Measurements from ENCODE around the gene GNL3L.
"Not testable (repeated sequence)": the region's sequence is repeated elsewhere in the genome, so short reads cannot be mapped to it uniquely, and the experiment has no call there.

GNL3L gene, protein sequence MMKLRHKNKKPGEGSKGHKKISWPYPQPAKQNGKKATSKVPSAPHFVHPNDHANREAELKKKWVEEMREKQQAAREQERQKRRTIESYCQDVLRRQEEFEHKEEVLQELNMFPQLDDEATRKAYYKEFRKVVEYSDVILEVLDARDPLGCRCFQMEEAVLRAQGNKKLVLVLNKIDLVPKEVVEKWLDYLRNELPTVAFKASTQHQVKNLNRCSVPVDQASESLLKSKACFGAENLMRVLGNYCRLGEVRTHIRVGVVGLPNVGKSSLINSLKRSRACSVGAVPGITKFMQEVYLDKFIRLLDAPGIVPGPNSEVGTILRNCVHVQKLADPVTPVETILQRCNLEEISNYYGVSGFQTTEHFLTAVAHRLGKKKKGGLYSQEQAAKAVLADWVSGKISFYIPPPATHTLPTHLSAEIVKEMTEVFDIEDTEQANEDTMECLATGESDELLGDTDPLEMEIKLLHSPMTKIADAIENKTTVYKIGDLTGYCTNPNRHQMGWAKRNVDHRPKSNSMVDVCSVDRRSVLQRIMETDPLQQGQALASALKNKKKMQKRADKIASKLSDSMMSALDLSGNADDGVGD

DNA sequence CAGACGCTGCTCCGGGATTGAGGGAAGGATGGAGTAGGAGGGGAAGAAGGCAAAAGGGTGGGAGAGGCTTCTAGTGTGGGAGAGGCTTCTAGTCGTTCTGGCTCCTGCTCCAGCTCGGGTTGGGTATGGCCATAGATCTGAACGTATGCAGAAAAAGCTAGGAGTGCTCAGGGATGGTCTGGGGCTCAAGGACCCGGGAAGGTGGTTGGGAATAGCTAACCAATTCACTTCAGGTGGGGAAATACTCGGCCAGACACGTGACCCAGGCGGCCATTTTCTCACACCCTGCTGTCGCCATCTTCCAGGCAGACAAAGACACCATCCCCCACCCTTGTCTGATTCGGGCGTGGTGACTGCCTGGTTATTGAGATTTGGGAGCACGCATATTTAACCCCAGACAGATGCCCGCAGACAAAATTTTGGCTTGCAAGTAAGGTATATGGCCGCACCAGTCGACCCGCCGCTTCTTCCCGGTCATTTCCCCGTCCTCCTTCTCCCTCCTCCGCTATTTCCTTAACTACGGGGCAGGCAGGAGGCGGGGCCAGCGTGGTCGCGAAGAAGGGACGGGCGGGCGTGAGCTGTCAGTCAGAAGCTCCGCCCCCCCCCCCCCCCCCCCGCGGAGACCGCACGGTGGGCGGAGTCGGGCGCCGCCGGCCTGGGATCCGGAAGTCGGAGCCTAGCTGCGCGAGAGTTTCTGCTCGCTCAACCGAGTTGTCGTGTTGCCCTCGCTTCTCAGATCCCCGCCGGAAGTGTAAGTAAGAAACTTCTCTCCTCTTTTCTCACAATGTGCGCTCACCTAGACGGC lies at the start of gene GNL3L:
Gene GNL3L, plus strand, starts transcription at position 668 of the 805 bp plus-strand sequence. CDS start 2,348 bp downstream, outside the sequence.
- peaks cover 33% of the 10 kb centered on the region for H3K4me1 Mint-ChIP-seq (ENCODE audit: low read depth)
- peak within 1 kb of the TSS; percentile 97 for H3K4me3 Mint-ChIP-seq
- H3K36me3 Mint-ChIP-seq = peaks cover 10% of the 10 kb centered on the region
- peaks cover 7% of the 10 kb centered on the region for H3K9me3 Mint-ChIP-seq (ENCODE audit: low read depth)
- H3K27ac Mint-ChIP-seq = peak within 1 kb of the TSS; percentile 96
- no peaks in the 10 kb centered on the region for H3K27me3 Mint-ChIP-seq

DNA sequence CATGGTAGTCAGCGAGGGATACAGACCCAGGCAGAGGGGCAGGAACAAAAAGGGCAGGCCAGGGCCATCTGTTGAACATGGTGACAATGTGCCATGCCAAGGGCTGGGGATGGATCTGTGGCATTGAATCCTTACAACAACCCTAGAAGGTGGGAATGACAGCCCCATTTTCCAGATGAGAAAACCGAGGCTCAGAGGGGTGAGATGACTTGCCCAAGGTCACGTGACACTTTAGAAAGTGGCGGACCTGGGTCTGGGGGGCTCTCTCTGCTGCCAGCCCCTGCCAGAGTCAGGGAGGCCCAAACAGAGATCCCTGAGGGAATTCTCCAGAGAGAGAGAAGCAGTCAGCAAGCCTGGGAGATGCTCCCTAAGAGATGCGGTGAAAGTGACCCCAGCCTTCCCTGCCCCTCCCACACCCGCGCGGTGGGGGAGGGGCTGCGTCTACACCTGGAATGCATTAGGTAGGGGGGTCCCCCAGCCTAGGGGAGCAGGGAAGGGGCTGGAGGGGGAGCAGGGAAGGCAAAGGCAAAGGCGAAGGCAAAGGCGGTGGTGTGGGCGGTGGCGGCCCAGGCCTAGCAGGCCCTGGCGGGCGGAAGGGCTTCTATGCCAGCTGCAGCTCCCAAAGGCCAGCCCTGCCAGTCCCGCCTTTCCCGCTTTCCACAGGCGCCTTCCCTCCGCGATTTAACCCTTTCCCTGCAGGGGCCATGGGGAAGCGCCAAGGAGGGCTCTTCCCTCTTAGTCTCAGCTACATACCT lies 47.0 kb upstream of the GNL3L start:
- Mint-ChIP-seq H3K4me3 (no peak overlapping the region), H3K27me3 (no peaks in the 10 kb centered on the region), H3K36me3 (no peaks in the 10 kb centered on the region), H3K9me3 (ENCODE audit: low read depth) (no peaks in the 10 kb centered on the region), H3K4me1 (ENCODE audit: low read depth) (no peaks in the 10 kb centered on the region), H3K27ac (no peak overlapping the region)

DNA sequence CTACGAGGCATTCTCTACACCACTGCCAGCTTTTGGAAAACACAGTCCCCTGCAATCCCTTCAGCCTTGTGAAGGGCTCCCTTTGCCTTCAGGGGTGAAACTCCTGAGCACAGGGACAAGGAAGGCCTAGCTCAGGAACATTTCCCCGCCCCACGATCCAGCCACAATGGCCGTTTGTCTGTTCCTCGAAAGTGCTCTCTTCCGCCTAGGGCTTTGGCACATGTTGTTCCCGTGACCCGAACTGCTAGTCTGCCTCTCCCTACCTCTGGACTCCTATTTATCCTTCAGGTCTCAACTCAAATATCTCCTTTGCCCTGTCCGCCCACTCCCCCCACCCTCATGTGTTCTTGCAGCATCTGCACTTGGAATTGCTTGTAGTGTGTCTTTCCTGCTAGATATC lies 46.1 kb upstream of the GNL3L start:
- Mint-ChIP-seq H3K9me3 (ENCODE audit: low read depth) (no peaks in the 10 kb centered on the region), H3K27me3 (no peaks in the 10 kb centered on the region), H3K36me3 (no peaks in the 10 kb centered on the region), H3K4me3 (no peak overlapping the region), H3K4me1 (ENCODE audit: low read depth) (no peaks in the 10 kb centered on the region), H3K27ac (no peak overlapping the region)

DNA sequence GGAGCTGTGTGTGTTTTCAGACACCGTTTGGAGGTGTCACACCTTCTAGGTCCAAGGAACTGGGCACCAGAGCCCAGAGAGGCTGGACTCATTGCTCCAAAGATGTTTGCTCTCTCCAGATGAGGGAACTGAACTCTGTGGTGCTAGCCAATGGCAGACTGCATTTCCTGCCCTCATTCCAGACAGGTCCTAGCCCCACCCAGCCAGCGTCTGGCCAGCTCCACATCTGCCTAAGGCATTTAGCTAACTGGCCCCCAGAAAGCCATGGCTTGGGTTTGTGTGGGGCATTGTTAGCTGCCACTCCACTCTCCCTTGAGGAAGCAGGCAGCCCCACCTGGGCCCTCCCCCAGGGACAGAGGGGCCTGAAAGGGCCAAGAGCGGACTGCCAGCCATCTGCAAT lies 45.4 kb upstream of the GNL3L start:
- Mint-ChIP-seq H3K4me3 (no peak overlapping the region), H3K27ac (no peak overlapping the region), H3K36me3 (no peaks in the 10 kb centered on the region), H3K9me3 (ENCODE audit: low read depth) (no peaks in the 10 kb centered on the region), H3K4me1 (ENCODE audit: low read depth) (no peaks in the 10 kb centered on the region), H3K27me3 (no peaks in the 10 kb centered on the region)

DNA sequence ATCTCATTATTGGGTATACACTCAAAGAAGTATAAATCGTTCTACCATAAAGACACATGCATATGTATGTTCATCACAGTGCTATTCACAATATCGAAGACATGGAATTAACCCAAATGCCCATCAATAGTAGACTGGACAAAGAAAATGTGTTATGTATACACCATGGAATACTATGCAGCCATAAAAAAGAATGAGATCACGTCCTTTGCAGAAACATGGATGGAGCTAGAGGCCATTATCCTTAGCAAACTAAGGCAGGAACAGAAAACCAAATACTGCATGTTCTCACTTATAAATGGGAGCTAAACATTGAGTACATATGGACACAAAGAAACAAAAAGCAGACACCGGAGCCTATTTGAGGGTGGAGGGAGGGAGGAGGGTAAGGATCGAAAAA lies 40.2 kb upstream of the GNL3L start:
- H3K4me1 Mint-ChIP-seq (ENCODE audit: low read depth); H3K27ac Mint-ChIP-seq; H3K9me3 Mint-ChIP-seq (ENCODE audit: low read depth); H3K36me3 Mint-ChIP-seq; H3K27me3 Mint-ChIP-seq; H3K4me3 Mint-ChIP-seq: not testable (repeated sequence)

DNA sequence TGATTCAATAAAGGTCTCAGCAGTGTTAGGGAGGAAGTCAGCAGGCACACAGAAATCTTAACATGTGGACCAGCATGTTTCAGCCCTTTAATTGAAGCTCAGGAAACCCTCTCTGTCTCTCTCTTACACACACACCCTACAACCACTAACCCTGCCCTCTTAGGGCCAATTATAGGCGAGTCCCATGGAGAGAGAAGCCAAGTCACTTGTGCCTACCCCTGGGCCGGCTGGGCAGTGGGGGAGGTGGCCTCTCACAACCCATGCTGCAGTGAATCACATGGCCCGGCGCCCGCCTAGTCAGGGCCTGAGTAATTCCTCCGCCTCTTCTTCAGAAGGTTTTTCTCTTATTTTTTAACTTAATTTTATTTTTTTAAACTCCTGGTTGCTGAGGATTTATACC lies 37.7 kb upstream of the GNL3L start:
- Mint-ChIP-seq H3K36me3 (no peaks in the 10 kb centered on the region), H3K27ac (no peak overlapping the region), H3K4me1 (ENCODE audit: low read depth) (peaks cover 7% of the 10 kb centered on the region), H3K9me3 (ENCODE audit: low read depth) (no peaks in the 10 kb centered on the region), H3K27me3 (peaks cover 9% of the 10 kb centered on the region), H3K4me3 (no peak overlapping the region)

DNA sequence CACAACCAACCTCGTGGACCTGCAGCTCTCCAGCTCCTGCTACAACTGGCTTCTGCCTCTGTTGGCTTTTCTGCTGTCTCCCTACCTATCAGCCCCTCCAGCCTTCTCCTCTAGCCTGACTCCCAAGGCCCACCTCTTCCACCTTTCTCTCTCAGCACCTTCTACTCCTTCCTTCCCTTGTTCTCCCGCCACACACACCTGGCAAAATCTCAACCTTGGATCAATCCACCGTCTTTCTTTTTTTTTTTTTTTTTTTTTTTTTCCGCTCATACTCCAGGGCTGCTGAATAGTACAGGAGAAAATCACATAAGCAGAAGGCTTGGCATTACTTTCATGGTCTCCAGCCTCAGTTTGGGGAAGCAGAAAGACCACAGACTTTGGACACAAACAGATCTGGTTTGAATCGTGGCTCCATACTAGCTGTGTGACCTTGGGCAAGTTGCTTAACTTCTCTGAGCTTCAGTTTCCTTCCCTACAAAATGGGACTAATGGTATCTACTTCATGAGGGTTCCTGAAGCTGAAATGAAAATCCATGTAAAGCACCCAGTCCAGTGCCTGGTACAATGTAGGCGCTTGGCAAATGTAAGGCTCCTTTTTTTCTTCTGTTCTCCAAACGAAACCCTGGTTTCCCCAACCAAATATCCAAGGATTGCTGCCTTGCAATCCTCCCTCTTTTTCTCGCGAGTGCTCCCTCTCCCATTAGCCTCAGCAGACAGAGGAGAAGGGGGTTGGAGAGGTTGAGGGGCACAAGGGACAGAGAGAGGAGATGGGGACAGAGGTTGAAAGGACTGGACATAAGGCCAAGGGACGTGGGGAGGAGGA lies 35.6 kb upstream of the GNL3L start:
- H3K36me3 Mint-ChIP-seq = no peaks in the 10 kb centered on the region
- peaks cover 7% of the 10 kb centered on the region for H3K4me1 Mint-ChIP-seq (ENCODE audit: low read depth)
- peak overlapping the region; percentile 73 for H3K4me3 Mint-ChIP-seq
- no peak overlapping the region for H3K27ac Mint-ChIP-seq
- H3K9me3 Mint-ChIP-seq (ENCODE audit: low read depth) = no peaks in the 10 kb centered on the region
- peaks cover 15% of the 10 kb centered on the region for H3K27me3 Mint-ChIP-seq

DNA sequence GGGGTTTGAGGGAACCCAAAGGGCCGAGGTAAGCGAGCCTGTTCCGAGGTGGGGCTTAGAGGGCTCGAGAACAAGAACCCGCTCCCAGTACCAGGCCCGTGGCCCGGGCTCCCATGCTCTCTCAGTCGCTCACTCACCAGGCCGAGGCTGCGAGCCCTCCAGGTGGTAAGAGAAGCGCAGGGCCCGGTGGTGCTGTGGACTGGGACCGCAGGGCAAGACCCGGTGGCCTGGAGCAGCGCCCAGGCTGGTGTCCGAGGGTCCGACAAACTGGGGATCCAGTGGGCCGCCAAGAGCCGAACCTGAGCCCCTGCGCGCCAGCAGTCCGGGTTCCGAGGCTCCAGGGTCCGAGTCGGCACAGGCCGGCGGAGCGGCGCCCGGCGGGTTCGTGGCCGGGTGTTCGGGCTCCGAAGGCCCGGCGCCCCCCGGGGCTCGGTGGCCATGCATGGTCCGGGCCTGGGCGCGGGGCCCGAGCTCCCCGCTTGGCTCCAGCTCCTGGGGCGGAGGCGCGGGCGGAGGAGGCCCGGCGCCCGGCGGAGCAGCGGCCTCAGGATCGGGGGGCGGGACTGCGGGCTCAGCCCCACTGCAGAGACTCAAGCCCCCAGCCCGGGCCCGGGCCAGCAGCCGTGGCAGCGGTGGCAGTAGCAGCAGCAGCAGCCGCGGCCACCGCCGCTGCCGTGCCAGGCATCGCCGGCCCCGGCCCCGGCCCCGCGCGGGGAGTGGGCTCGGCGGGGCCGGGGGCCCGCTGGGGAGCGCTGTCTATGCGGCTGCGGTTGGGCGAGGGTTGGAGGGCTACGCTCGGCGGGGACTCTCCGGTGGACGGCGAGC lies 34.8 kb upstream of the GNL3L start:
- peaks cover 7% of the 10 kb centered on the region for H3K4me1 Mint-ChIP-seq (ENCODE audit: low read depth)
- H3K9me3 Mint-ChIP-seq (ENCODE audit: low read depth) = no peaks in the 10 kb centered on the region
- no peak overlapping the region for H3K27ac Mint-ChIP-seq
- peak overlapping the region; percentile 73 for H3K4me3 Mint-ChIP-seq
- peaks cover 15% of the 10 kb centered on the region for H3K27me3 Mint-ChIP-seq
- H3K36me3 Mint-ChIP-seq = no peaks in the 10 kb centered on the region

DNA sequence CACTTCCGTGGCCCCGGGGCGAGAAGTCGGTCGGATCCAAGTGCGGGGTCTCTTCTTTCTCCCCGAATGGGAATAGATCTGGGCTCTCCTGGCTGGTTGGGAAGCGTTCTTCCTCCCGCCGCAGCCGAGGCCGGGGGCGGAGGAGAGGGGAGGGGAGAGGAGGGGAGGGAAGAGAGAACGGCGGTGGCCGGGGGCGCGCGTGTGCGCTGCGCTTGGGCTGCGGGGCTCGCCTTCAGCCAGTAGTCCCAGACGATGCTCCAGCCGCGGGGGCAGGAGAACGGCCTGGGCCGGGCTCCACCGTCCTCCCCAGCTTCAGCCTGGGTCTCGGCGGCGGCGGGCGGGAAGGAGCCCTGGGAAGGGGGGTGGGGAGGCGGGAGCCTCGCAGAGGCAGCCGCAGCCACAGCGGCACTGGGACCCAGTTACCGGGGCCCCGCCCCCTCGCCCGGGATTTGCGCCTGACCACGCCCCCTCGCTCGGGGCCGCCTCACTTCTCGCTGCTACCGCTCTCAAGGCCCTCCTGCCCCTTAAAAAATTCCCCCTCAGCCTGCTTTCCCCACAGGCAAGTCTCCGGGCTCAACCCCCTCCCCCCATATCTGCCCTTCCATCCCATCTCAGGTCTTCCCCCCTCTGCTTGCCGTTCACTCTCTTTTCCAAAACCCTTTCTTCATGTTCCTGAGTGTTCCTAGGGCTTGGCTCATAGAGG lies 34.1 kb upstream of the GNL3L start, which contains the start of gene FGD1:
Gene FGD1, minus strand, starts transcription at position 421 of the 703 bp plus-strand sequence. CDS start 802 bp downstream, outside the sequence.
- H3K4me3 Mint-ChIP-seq = peak within 1 kb of the TSS; percentile 85
- peaks cover 15% of the 10 kb centered on the region for H3K27me3 Mint-ChIP-seq
- no peak within 1 kb of the TSS for H3K27ac Mint-ChIP-seq
- H3K4me1 Mint-ChIP-seq (ENCODE audit: low read depth) = peaks cover 7% of the 10 kb centered on the region
- no peaks in the 10 kb centered on the region for H3K9me3 Mint-ChIP-seq (ENCODE audit: low read depth)
- H3K36me3 Mint-ChIP-seq = no peaks in the 10 kb centered on the region

DNA sequence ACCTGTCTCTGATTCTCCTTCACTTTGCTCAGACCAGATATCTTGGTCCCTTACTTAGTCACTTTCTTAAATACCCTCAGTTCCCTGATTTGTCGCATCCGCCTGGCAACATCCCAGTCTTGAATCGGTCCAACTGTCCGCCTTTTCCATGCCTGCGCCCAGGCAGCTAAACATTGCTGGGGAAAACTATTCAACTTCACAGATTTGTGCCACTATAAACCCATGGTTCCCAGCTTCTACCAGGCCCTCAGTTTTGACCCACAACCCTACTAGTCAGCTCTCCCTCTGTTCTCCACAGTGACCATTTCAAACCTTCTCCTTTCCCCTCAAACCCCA lies 33.5 kb upstream of the GNL3L start:
- Mint-ChIP-seq H3K4me1 (ENCODE audit: low read depth) (peaks cover 7% of the 10 kb centered on the region), H3K27me3 (peaks cover 15% of the 10 kb centered on the region), H3K4me3 (peak overlapping the region; percentile 85), H3K27ac (no peak overlapping the region), H3K9me3 (ENCODE audit: low read depth) (no peaks in the 10 kb centered on the region), H3K36me3 (no peaks in the 10 kb centered on the region)

DNA sequence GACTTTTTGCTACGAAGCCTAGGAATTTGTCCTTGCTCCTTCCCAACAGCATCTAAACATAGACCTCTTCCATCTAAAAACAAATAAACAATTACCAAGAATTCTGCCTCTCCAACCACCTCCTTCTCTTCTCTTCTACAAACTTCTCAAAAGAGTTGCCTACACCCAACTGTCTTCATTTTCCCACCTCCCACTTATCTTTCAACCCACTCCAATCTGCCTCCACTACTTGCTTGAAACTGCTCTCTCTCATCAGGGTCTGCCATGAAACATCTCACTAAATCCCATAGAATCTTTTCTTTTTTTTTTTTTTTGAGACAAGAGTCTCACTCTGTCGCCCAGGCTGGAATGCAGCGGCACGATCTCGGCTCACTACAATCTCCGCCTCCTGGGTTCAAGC lies 33.1 kb upstream of the GNL3L start:
- no peaks in the 10 kb centered on the region for H3K36me3 Mint-ChIP-seq
- H3K27ac Mint-ChIP-seq = no peak overlapping the region
- H3K4me1 Mint-ChIP-seq (ENCODE audit: low read depth) = peaks cover 7% of the 10 kb centered on the region
- peaks cover 15% of the 10 kb centered on the region for H3K27me3 Mint-ChIP-seq
- peak overlapping the region; percentile 85 for H3K4me3 Mint-ChIP-seq
- no peaks in the 10 kb centered on the region for H3K9me3 Mint-ChIP-seq (ENCODE audit: low read depth)

DNA sequence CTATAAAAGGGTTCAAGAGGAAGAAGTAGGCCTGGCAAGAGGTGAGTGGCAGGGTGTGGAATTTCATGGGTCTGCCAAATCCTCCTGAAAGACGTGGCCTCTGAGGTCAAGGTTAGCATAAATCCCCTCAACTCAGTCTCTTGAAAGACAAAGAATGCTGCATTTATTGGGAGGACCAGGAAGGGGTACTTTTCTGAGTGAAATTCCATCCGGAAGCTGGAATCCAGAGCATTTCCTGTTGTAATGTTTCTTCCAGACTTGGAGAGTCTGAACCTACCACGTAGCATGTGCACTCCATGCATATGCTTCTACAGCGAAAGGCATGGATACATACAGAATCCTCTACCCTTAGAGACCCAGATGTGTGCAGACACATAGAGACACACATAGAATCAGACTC lies 20.6 kb upstream of the GNL3L start:
- no peak overlapping the region for H3K4me3 Mint-ChIP-seq
- no peak overlapping the region for H3K27ac Mint-ChIP-seq
- H3K27me3 Mint-ChIP-seq = no peaks in the 10 kb centered on the region
- H3K36me3 Mint-ChIP-seq = no peaks in the 10 kb centered on the region
- H3K4me1 Mint-ChIP-seq (ENCODE audit: low read depth) = no peaks in the 10 kb centered on the region
- no peaks in the 10 kb centered on the region for H3K9me3 Mint-ChIP-seq (ENCODE audit: low read depth)

DNA sequence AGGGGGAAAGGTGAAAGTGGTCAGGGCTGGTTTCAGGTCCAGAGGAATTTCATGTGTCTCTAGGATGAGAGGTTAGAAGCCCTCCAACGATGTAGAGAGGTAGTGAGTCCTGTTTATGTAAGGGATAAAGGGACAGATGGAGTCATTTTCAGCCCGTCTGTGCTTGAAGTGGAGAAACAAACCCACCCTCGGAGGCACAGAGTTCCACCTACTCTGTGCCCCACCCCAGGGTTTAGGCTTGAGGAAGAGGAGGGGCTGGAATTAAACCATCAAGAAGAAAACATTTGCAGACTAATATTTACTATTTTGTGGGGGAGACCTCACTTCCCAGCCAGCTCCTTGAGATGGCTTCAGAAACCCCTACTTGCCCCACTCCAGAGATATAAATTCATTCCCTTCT lies 868 bp upstream of the GNL3L start:
- Mint-ChIP-seq H3K4me1 (ENCODE audit: low read depth) (peaks cover 27% of the 10 kb centered on the region), H3K27ac (peak overlapping the region; percentile 93), H3K9me3 (ENCODE audit: low read depth) (peaks cover 7% of the 10 kb centered on the region), H3K4me3 (peak overlapping the region; percentile 88), H3K36me3 (peaks cover 8% of the 10 kb centered on the region), H3K27me3 (no peaks in the 10 kb centered on the region)

Measured in activated naive CD8-positive, alpha-beta T cell (primary cell).